Neural progenitor cell (in vitro differentiated cells): ENCODE results near the gene SPR. TPM values are rescaled to one million over a fixed set of nuclear protein-coding genes. Genes with fewer than 3 reads are reported as not detected.

Source experiments
- DNase-seq: peaks from one replicate; pipeline ENCODE4 v3.0.0-alpha.2; 2016; ENCODE audit warnings: low spot score
- H2AFZ ChIP-seq: fragments of 200-600 bp; sonication (generic); replicated peaks from 2 replicates; pipeline ENCODE4 v1.6.1; 2016; ENCODE audit warnings: antibody characterized with exemption
- H3F3A ChIP-seq: fragments of 200-600 bp; sonication (generic); 2 replicates; pipeline ENCODE4 v1.6.1; 2016; ENCODE audit warnings: antibody characterized with exemption, low read depth
- H3K27ac ChIP-seq: fragments of 200-600 bp; sonication (generic); 2 replicates; pipeline ENCODE4 v1.5.1; 2016; ENCODE audit warnings: mild to moderate bottlenecking
- H3K27me3 ChIP-seq: fragments of 200-600 bp; sonication (generic); 2 replicates; pipeline ENCODE4 v1.6.1; 2016; ENCODE audit warnings: mild to moderate bottlenecking, moderate library complexity
- H3K36me3 ChIP-seq: fragments of 200-600 bp; sonication (generic); 2 replicates; pipeline ENCODE4 v1.5.1; 2016
- H3K4me1 ChIP-seq: fragments of 200-600 bp; sonication (generic); 2 replicates; pipeline ENCODE4 v1.6.1; 2016; ENCODE audit warnings: mixed run types
- H3K4me2 ChIP-seq: fragments of 200-600 bp; sonication (generic); 2 replicates; pipeline ENCODE4 v1.6.1; 2016
- H3K4me3 ChIP-seq: fragments of 200-600 bp; sonication (generic); 2 replicates; pipeline ENCODE4 v1.5.1; 2016
- H3K79me2 ChIP-seq: fragments of 200-600 bp; sonication (generic); 2 replicates; pipeline ENCODE4 v1.6.1; 2016; ENCODE audit warnings: low read depth
- H3K9ac ChIP-seq: fragments of 200-600 bp; sonication (generic); 2 replicates; pipeline ENCODE4 v1.6.1; 2016
- H3K9me3 ChIP-seq: fragments of 200-600 bp; sonication (generic); 2 replicates; pipeline ENCODE4 v1.5.1; 2016; ENCODE audit warnings: low read depth
- H4K20me1 ChIP-seq: fragments of 200-600 bp; sonication (generic); 2 replicates; pipeline ENCODE4 v1.6.1; 2016; ENCODE audit warnings: low read depth
- H3K27ac Mint-ChIP-seq: 3 replicates; pipeline ENCODE4 v1.8.0; 2021; ENCODE audit warnings: mixed read lengths
- H3K27me3 Mint-ChIP-seq: 2 replicates; pipeline ENCODE4 v1.8.0; 2022; ENCODE audit warnings: low read depth, mild to moderate bottlenecking, inconsistent platforms, moderate library complexity, mixed read lengths; ENCODE audit not compliant: insufficient read depth
- H3K36me3 Mint-ChIP-seq: 3 replicates; pipeline ENCODE4 v1.8.0; 2021; ENCODE audit warnings: mixed read lengths
- H3K4me1 Mint-ChIP-seq: 3 replicates; pipeline ENCODE4 v1.8.0; 2021; ENCODE audit warnings: mixed read lengths
- H3K4me3 Mint-ChIP-seq: 3 replicates; pipeline ENCODE4 v1.8.0; 2021; ENCODE audit warnings: mild to moderate bottlenecking, moderate library complexity, mixed read lengths
- H3K9me3 Mint-ChIP-seq: 3 replicates; pipeline ENCODE4 v1.8.0; 2020; ENCODE audit warnings: mixed read lengths
- CTCF ChIP-seq: fragments of 200-600 bp; sonication (generic); IDR thresholded peaks from 2 replicates; pipeline ENCODE4 v1.5.1; 2017; ENCODE audit warnings: antibody characterized with exemption, mild to moderate bottlenecking
- EZH2 ChIP-seq: fragments of 200-600 bp; sonication (generic); IDR thresholded peaks from 2 replicates; pipeline ENCODE4 v1.6.1; 2017; ENCODE audit warnings: antibody characterized with exemption, mild to moderate bottlenecking, moderate library complexity
- EZH2phosphoT487 ChIP-seq: fragments of 200-600 bp; sonication (generic); IDR thresholded peaks from 2 replicates; pipeline ENCODE4 v1.6.1; 2017; ENCODE audit warnings: antibody characterized with exemption
- total RNA-seq: library from RNA; depleted of rRNA; stranded (reverse); fragments of >200 nt; gene quantifications from 2 replicates; pipeline ENCODE4 v1.2.3, GENCODE V29; 2015; ENCODE audit warnings: low replicate concordance

Gene SPR
- total RNA-seq, 1 donor from 2014 or later: 2.2 TPM

GRCh38 chr2:72933207-72933606, 46.0 kb downstream of the SPR start:
- Mint-ChIP-seq H3K9me3 (no peaks in the 10 kb centered on the region), H3K27me3 (peaks cover 7% of the 10 kb centered on the region), H3K4me1 (no peaks in the 10 kb centered on the region), H3K4me3 (no peak overlapping the region), H3K36me3 (no peaks in the 10 kb centered on the region), H3K27ac (no peak overlapping the region)
- Histone ChIP-seq H3K9ac (no peak overlapping the region), H3K4me1 (no peaks in the 10 kb centered on the region), H3K79me2 (no peaks in the 10 kb centered on the region), H2AFZ (no peak overlapping the region), H3K4me2 (no peak overlapping the region), H3K27ac (no peak overlapping the region), H3K9me3 (no peaks in the 10 kb centered on the region), H3K4me3 (no peak overlapping the region), H3F3A (no peaks in the 10 kb centered on the region), H4K20me1 (peaks cover 10% of the 10 kb centered on the region), H3K36me3 (no peaks in the 10 kb centered on the region), H3K27me3 (peaks cover 73% of the 10 kb centered on the region)
- no peak for DNase-seq
- TF ChIP-seq EZH2 (no peak), EZH2phosphoT487 (no peak), CTCF (no peak)

DNA sequence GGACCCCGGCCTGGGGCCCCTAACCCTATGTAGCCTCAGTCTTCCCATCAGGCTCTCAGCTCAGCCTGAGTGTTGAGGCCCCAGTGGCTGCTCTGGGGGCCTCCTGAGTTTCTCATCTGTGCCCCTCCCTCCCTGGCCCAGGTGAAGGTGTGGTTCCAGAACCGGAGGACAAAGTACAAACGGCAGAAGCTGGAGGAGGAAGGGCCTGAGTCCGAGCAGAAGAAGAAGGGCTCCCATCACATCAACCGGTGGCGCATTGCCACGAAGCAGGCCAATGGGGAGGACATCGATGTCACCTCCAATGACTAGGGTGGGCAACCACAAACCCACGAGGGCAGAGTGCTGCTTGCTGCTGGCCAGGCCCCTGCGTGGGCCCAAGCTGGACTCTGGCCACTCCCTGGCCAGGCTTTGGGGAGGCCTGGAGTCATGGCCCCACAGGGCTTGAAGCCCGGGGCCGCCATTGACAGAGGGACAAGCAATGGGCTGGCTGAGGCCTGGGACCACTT, 46.5 kb downstream of the SPR start:
- Histone ChIP-seq H3K27me3 (peaks cover 68% of the 10 kb centered on the region), H3K4me3 (no peak overlapping the region), H3K9me3 (no peaks in the 10 kb centered on the region), H3K4me2 (no peak overlapping the region), H3K79me2 (no peaks in the 10 kb centered on the region), H3F3A (no peaks in the 10 kb centered on the region), H3K9ac (no peak overlapping the region), H4K20me1 (peaks cover 7% of the 10 kb centered on the region), H2AFZ (no peak overlapping the region), H3K27ac (no peak overlapping the region), H3K4me1 (no peaks in the 10 kb centered on the region), H3K36me3 (no peaks in the 10 kb centered on the region)
- no peak overlapping the region for H3K27ac Mint-ChIP-seq
- no peaks in the 10 kb centered on the region for H3K9me3 Mint-ChIP-seq
- H3K4me1 Mint-ChIP-seq: no peaks in the 10 kb centered on the region
- no peak overlapping the region for H3K4me3 Mint-ChIP-seq
- H3K36me3 Mint-ChIP-seq: no peaks in the 10 kb centered on the region
- peaks cover 7% of the 10 kb centered on the region for H3K27me3 Mint-ChIP-seq
- DNase-seq: no peak
- TF ChIP-seq EZH2 (no peak), EZH2phosphoT487 (no peak), CTCF (no peak)

GRCh38 chr2:72934683-72935610, 47.7 kb downstream of the SPR start:
- Histone ChIP-seq H3K9me3 (no peaks in the 10 kb centered on the region), H2AFZ (no peak overlapping the region), H3K36me3 (no peaks in the 10 kb centered on the region), H4K20me1 (no peaks in the 10 kb centered on the region), H3K27ac (no peak overlapping the region), H3F3A (no peaks in the 10 kb centered on the region), H3K27me3 (peaks cover 58% of the 10 kb centered on the region), H3K9ac (no peak overlapping the region), H3K79me2 (no peaks in the 10 kb centered on the region), H3K4me1 (no peaks in the 10 kb centered on the region), H3K4me3 (no peak overlapping the region), H3K4me2 (no peak overlapping the region)
- no peaks in the 10 kb centered on the region for H3K4me1 Mint-ChIP-seq
- no peaks in the 10 kb centered on the region for H3K36me3 Mint-ChIP-seq
- peak; percentile 62 for TF ChIP-seq CTCF
- no peak for TF ChIP-seq EZH2
- TF ChIP-seq EZH2phosphoT487: no peak
- H3K4me3 Mint-ChIP-seq: no peak overlapping the region
- no peaks in the 10 kb centered on the region for H3K9me3 Mint-ChIP-seq
- peaks cover 11% of the 10 kb centered on the region for H3K27me3 Mint-ChIP-seq
- DNase-seq: peak; percentile 65
- no peak overlapping the region for H3K27ac Mint-ChIP-seq
